ENCODE data around the gene CRYAB. TPM values are rescaled to one million over a fixed set of nuclear protein-coding genes. Genes with fewer than 3 reads are reported as not detected.

CRYAB gene
- total RNA-seq, result not detected
- not detected for polyA plus RNA-seq (2013, experiment 1 of 2)
- polyA plus RNA-seq (2013, experiment 2 of 2), result 13.7 TPM
- 0 to 0.18 (median 0) reads per million in 172 experiments for total RNA-seq

DNA sequence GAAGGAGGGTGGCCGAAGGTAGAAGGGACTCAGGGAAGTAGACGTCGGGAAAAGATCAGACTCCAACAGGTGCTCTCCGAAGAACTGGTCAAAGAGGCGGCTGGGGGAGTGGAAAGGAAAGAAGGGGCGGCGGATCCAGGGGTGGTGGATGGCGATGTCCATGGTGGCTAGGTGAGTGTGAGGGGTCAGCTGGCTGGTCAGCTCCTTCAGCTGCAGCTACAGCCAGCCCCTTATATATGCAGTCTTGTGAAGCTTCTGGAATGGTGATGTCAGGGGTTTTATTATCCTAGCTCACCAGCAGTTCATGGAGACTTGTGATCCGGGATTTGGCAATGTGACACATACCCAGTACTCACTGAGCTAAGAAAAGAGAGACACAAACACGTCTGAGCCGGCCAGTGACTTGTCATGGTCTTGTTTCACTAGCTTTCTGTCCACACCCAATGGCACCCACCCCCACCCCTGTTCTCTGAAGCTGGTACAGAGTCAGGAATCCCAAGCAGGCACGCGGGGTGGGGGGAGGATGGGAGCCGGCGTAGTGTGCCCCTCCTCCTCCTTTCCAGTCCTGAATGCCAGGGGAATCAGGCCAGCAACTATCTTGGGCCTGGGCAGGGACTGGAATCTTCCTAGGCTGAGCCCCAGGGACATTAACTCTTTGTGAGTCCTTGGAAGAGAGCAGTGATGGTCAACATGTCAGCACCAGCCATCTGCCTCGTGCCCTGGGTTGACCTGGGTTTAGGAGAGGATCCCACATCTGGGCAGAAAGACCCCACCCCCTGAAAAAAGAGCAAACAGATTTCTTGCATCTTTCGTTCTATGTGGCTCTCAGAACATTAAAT lies at the start of gene CRYAB:
Gene CRYAB, minus strand, starts transcription at position 208 of the 839 bp plus-strand sequence. Its CDS starts 46 bp downstream, at position 162.
- CTCF ChIA-PET, result no interaction called here
- Histone ChIP-seq H3K27me3 (ENCODE audit: control insufficient read depth in 1 of 2, insufficient read depth in 2 of 2, low read length in 2 of 2) (peaks cover 32 to 39% of the 10 kb centered on the region in 2 experiments), H3K9me3 (ENCODE audit: control insufficient read depth in 1 of 2, insufficient read depth in 1 of 2, low read length in 2 of 2) (peaks cover 0 to 7% of the 10 kb centered on the region in 2 experiments), H3K4me3 (ENCODE audit: low read length) (no peak within 1 kb of the TSS), H3K36me3 (ENCODE audit: insufficient read depth, low read length) (no peaks in the 10 kb centered on the region), H3K27ac (ENCODE audit: low read depth in 1 of 2, low read length in 2 of 2) (no peak within 1 kb of the TSS), H3K4me1 (ENCODE audit: insufficient read depth, low read length) (no peaks in the 10 kb centered on the region)
- H3K4me3 Mint-ChIP-seq, result no peak within 1 kb of the TSS
- no peaks in the 10 kb centered on the region for H3K9me3 Mint-ChIP-seq
- POLR2A ChIA-PET, result no interaction called here
- no peaks in the 10 kb centered on the region for H3K4me1 Mint-ChIP-seq (ENCODE audit: low read depth)
- H3K36me3 Mint-ChIP-seq (ENCODE audit: low read depth), result no peaks in the 10 kb centered on the region
- TF ChIP-seq CTCF (IDR thresholded peaks at IDR 0.05), result no peak
- ATAC-seq (ENCODE audit: poor library complexity) (no peak), DNase-seq (no peak)
- intact Hi-C loops (cut with DNase I, micrococcal nuclease), result no loop called here
- peaks cover 68% of the 10 kb centered on the region for H3K27me3 Mint-ChIP-seq
- H3K27ac Mint-ChIP-seq, result no peak within 1 kb of the TSS

- Mint-ChIP-seq H3K4me3 (no peak overlapping the region), H3K4me1 (ENCODE audit: low read depth) (no peaks in the 10 kb centered on the region), H3K9me3 (no peaks in the 10 kb centered on the region), H3K27me3 (no peaks in the 10 kb centered on the region), H3K36me3 (ENCODE audit: low read depth) (no peaks in the 10 kb centered on the region), H3K27ac (no peak overlapping the region)
- H3K4me1 ChIP-seq (ENCODE audit: insufficient read depth, low read length), result no peaks in the 10 kb centered on the region
- intact Hi-C loops (cut with DNase I, micrococcal nuclease), result no loop called here
- DNase-seq, result no peak
- ChIA-PET CTCF (no interaction called here), POLR2A (no interaction called here)
- H3K36me3 ChIP-seq (ENCODE audit: insufficient read depth, low read length), result no peaks in the 10 kb centered on the region
- H3K27me3 ChIP-seq (ENCODE audit: control insufficient read depth in 1 of 2, insufficient read depth in 2 of 2, low read length in 2 of 2), result no peaks in the 10 kb centered on the region
- no peak for ATAC-seq (ENCODE audit: poor library complexity)
- no peak for TF ChIP-seq CTCF (IDR thresholded peaks at IDR 0.05)
- no peak overlapping the region for H3K4me3 ChIP-seq (ENCODE audit: low read length)
- H3K27ac ChIP-seq (ENCODE audit: low read depth in 1 of 2, low read length in 2 of 2), result no peak overlapping the region
- H3K9me3 ChIP-seq (ENCODE audit: control insufficient read depth in 1 of 2, insufficient read depth in 1 of 2, low read length in 2 of 2), result peaks cover 0 to 5% of the 10 kb centered on the region in 2 experiments
Observed at GRCh38 chr11:111960916-111961315, 49.3 kb upstream of the CRYAB start.

DNA sequence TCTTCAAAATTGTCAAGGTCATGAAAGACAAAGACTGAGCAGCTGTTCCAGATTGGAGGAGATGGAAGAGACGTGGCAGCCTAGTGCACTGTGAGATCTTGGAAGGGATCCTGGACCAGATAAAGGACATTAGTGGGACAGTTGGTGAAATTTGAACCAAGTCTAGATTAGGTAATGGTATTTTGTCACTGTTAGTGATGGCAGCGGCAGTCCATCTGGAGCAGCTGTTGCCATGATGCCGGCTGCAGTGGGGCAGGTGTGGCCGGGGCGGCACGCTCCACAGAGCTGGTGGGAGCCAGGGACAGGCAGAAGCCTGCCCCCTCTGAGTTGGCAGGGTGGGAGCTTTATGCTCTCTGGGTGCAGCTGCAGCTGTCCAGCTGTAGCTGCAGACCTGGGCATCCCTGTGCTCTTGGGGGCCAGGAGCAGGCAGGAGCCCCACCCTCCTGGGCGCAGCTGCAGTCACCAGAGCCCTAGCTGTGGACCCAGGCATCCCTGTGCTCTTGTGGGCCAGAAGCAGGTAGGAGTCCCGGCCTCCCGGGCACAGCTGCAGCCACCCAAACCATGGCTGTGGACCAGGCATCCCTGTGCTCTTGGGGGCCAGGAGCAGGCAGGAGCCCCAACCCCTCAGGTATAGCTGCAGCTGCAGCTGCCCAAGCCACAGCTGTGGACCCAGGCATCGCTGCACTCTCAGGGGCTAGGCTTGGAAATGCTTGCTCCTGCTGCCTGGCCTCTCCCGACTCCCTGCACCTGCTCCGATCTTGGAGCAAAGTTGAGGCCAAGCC lies 46.3 kb upstream of the CRYAB start:
- H3K4me1 Mint-ChIP-seq (ENCODE audit: low read depth), result no peaks in the 10 kb centered on the region
- H3K27me3 Mint-ChIP-seq, result no peaks in the 10 kb centered on the region
- ATAC-seq (ENCODE audit: poor library complexity), result no peak
- no peak overlapping the region for H3K4me3 Mint-ChIP-seq
- POLR2A ChIA-PET, result no interaction called here
- Histone ChIP-seq H3K27ac (ENCODE audit: low read depth in 1 of 2, low read length in 2 of 2) (no peak overlapping the region), H3K9me3 (ENCODE audit: control insufficient read depth in 1 of 2, insufficient read depth in 1 of 2, low read length in 2 of 2) (peaks cover 0 to 5% of the 10 kb centered on the region in 2 experiments), H3K4me1 (ENCODE audit: insufficient read depth, low read length) (no peaks in the 10 kb centered on the region), H3K27me3 (ENCODE audit: control insufficient read depth in 1 of 2, insufficient read depth in 2 of 2, low read length in 2 of 2) (no peaks in the 10 kb centered on the region), H3K36me3 (ENCODE audit: insufficient read depth, low read length) (no peaks in the 10 kb centered on the region), H3K4me3 (ENCODE audit: low read length) (no peak overlapping the region)
- CTCF ChIA-PET, result no interaction called here
- H3K36me3 Mint-ChIP-seq (ENCODE audit: low read depth), result no peaks in the 10 kb centered on the region
- intact Hi-C loops (cut with DNase I, micrococcal nuclease), result no loop called here
- no peaks in the 10 kb centered on the region for H3K9me3 Mint-ChIP-seq
- no peak for DNase-seq
- H3K27ac Mint-ChIP-seq, result no peak overlapping the region
- TF ChIP-seq CTCF (IDR thresholded peaks at IDR 0.05), result no peak
